HL-60 (cell line): Measurements from ENCODE around the gene SLC12A2.

Experiments
- DNase-seq, 2 experiments: peaks; one replicate each; pipeline ENCODE4 v3.0.0-alpha.2; 2010 to 2020; ENCODE audit warnings: low read depth in 1 of 2, low spot score in 1 of 2
- H3K27ac ChIP-seq: fragments of 250-450 bp; sonication (Bioruptor Pico); replicated peaks from 2 replicates; pipeline ENCODE4 v1.5.1; 2020; ENCODE audit warnings: mild to moderate bottlenecking, moderate library complexity
- H3K27me3 ChIP-seq: fragments of 250-450 bp; sonication (Bioruptor Pico); 2 replicates; pipeline ENCODE4 v1.5.1; 2021; ENCODE audit warnings: mild to moderate bottlenecking, moderate library complexity; ENCODE audit not compliant: insufficient read depth, poor library complexity, severe bottlenecking
- H3K4me3 ChIP-seq: replicated peaks from 2 replicates; pipeline ENCODE4 v1.5.1; 2011; ENCODE audit warnings: mild to moderate bottlenecking, control low read depth, low read length; ENCODE audit not compliant: insufficient read depth
- GABPA ChIP-seq: IDR thresholded peaks from 2 replicates; pipeline ENCODE4 v1.6.1; 2012; ENCODE audit warnings: low read depth
- POLR2AphosphoS5 ChIP-seq: IDR thresholded peaks from 2 replicates; pipeline ENCODE4 v1.6.1; 2012; ENCODE audit warnings: low read depth
- SPI1 ChIP-seq: IDR thresholded peaks from 2 replicates; pipeline ENCODE4 v1.6.1; 2012; ENCODE audit warnings: low read depth, mild to moderate bottlenecking, borderline replicate concordance
- TF ChIP-seq, protein P1 (sequence below): IDR thresholded peaks from one replicate; pipeline ENCODE4 v1.5.1; 2011; ENCODE audit warnings: low read length, control low read depth, inconsistent platforms; ENCODE audit not compliant: insufficient read depth
- TF ChIP-seq, protein P2 (sequence below): IDR thresholded peaks from 2 replicates; pipeline ENCODE4 v1.6.1; 2012; ENCODE audit warnings: low read depth; ENCODE audit not compliant: insufficient replicate concordance

The SLC12A2 gene

DNA sequence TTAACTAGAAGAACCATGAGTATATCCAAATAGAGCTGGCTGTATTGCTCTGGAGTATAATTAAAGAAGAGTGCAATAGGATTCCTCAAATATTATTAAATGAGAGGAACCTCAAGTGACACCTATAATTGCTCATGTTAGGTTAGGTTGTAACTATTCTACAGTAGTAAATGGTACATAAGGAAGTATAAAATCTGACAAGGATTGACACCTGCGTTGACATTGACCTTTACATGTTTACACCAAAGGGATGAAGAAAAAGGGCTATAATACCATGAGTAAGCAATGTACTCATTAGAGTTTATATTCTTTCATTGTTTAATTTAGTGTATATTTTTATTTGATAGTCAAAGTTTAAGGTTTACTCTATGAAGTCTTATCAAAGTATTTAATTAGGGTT lies 48.9 kb downstream of the SLC12A2 start:
- no peak overlapping the region for H3K4me3 ChIP-seq
- DNase-seq = no peak
- H3K27ac ChIP-seq = no peak overlapping the region
- no peaks in the 10 kb centered on the region for H3K27me3 ChIP-seq
- TF ChIP-seq, protein P1, sequence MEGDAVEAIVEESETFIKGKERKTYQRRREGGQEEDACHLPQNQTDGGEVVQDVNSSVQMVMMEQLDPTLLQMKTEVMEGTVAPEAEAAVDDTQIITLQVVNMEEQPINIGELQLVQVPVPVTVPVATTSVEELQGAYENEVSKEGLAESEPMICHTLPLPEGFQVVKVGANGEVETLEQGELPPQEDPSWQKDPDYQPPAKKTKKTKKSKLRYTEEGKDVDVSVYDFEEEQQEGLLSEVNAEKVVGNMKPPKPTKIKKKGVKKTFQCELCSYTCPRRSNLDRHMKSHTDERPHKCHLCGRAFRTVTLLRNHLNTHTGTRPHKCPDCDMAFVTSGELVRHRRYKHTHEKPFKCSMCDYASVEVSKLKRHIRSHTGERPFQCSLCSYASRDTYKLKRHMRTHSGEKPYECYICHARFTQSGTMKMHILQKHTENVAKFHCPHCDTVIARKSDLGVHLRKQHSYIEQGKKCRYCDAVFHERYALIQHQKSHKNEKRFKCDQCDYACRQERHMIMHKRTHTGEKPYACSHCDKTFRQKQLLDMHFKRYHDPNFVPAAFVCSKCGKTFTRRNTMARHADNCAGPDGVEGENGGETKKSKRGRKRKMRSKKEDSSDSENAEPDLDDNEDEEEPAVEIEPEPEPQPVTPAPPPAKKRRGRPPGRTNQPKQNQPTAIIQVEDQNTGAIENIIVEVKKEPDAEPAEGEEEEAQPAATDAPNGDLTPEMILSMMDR = no peak
- TF ChIP-seq GABPA = no peak
- no peak for TF ChIP-seq POLR2AphosphoS5
- no peak for TF ChIP-seq SPI1
- TF ChIP-seq, protein P2, sequence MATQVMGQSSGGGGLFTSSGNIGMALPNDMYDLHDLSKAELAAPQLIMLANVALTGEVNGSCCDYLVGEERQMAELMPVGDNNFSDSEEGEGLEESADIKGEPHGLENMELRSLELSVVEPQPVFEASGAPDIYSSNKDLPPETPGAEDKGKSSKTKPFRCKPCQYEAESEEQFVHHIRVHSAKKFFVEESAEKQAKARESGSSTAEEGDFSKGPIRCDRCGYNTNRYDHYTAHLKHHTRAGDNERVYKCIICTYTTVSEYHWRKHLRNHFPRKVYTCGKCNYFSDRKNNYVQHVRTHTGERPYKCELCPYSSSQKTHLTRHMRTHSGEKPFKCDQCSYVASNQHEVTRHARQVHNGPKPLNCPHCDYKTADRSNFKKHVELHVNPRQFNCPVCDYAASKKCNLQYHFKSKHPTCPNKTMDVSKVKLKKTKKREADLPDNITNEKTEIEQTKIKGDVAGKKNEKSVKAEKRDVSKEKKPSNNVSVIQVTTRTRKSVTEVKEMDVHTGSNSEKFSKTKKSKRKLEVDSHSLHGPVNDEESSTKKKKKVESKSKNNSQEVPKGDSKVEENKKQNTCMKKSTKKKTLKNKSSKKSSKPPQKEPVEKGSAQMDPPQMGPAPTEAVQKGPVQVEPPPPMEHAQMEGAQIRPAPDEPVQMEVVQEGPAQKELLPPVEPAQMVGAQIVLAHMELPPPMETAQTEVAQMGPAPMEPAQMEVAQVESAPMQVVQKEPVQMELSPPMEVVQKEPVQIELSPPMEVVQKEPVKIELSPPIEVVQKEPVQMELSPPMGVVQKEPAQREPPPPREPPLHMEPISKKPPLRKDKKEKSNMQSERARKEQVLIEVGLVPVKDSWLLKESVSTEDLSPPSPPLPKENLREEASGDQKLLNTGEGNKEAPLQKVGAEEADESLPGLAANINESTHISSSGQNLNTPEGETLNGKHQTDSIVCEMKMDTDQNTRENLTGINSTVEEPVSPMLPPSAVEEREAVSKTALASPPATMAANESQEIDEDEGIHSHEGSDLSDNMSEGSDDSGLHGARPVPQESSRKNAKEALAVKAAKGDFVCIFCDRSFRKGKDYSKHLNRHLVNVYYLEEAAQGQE = no peak

DNA sequence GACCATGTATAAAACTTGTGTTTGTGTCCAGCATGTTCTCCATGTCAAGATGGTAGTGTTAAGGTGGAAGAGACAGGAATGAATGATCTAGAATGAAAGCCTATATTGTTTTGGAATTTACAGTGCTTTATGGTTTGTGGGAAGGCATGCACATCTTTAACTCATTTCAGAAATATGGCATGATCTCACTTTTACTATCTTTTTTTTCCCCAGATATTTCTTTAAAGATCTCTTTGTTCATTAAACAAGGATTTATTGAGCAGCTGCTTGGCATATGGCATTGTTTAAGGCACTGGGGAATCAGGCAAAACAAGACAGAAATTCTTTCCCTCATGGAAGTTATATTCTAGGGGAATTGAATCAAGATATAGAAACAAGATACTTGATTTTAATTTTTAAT lies 51.7 kb downstream of the SLC12A2 start:
- no peak overlapping the region for H3K27ac ChIP-seq
- TF ChIP-seq GABPA (no peak), SPI1 (no peak), POLR2AphosphoS5 (no peak)
- TF ChIP-seq, protein P2 = no peak
- TF ChIP-seq, protein P1 = no peak
- H3K27me3 ChIP-seq = no peaks in the 10 kb centered on the region
- no peak for DNase-seq
- no peak overlapping the region for H3K4me3 ChIP-seq

DNA sequence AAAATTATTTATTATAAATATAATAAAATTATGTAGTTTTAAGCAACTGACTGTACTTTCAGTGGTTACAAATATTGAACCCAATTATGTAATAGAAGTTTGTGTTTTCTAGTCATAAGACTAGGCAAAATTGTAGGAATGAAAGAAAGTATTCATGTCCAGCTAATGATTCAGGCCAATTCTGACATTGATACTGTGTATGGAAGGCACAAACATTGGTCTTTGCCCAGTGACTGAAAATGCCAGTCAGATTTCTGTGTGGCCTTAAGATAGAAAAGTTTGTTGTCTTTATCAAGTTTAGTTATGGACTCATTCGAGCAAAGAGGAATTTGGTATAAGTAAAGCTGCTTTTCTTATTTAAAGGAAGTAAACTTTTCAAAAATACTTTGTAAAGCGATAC lies 60.3 kb downstream of the SLC12A2 start:
- H3K27ac ChIP-seq = no peak overlapping the region
- no peak for DNase-seq
- H3K4me3 ChIP-seq = no peak overlapping the region
- no peaks in the 10 kb centered on the region for H3K27me3 ChIP-seq
- TF ChIP-seq POLR2AphosphoS5 (no peak), GABPA (no peak)

DNA sequence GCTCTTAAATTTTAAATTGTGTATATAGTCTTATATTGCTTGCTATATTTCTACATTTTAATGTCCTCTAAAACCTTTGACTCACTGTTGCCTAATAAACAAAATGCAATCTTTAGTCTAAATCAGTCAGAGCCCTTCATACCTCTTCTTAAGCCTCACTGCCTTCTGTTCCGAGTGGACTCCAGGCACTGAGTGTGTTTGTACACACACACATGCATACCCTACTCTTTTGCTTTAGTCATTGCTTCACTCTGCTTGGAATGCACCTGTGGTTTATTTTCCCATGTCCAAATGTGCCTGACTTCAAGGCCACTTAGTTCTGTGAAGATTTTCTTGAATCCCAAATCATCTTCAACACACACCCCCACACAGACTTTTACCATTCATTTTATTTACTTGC lies 60.9 kb downstream of the SLC12A2 start:
- TF ChIP-seq GABPA (no peak), SPI1 (no peak), POLR2AphosphoS5 (no peak)
- TF ChIP-seq, protein P2 = no peak
- TF ChIP-seq, protein P1 = no peak
- DNase-seq = no peak
- Histone ChIP-seq H3K27me3 (no peaks in the 10 kb centered on the region), H3K4me3 (no peak overlapping the region), H3K27ac (no peak overlapping the region)
